ENCODE measurements around the gene PARVG. TPM values are rescaled to one million over a fixed set of nuclear protein-coding genes. Genes with fewer than 3 reads are reported as not detected.

Gene PARVG
- total and polyA plus RNA-seq, 2 of the 8 experiments (the other 6 are each of a cell fraction or from before 2014, with no cell fraction given), result 0.37 to 1.5 TPM

DNA sequence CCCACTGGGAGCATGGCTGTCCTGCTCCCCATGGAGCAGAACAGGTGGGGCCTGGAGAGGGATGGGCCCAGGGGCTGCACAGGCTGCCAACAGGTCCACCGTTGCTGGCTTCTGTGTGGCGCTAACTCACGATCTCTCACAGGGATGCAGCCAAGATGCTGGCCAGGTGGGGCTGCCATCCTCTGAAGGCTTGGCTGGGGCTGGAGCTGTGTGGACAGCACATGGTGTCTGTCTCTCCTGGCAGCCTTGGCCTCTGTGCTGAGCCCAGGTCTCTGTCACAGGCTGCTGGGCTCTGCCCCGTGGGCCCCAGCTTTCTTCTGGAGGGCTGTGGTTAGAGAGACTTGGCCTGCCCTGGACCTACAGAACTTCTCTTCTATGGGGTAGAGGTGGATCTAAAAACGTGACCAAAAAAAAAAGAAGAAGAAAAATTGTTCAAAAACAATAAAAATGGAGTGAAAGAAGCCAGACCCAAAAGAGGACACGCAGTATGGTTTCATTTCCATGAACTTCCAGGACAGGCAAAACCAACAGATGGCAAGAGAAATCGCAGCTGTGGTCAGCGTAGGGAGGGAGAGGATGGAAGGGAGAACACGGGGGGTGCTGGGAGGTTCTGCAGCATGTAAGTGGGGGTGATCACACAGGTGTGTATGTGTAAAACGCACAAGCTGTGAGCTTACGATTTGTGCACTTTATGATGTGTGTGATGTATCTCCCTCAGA lies 12.2 kb downstream of the PARVG start (continued):
- no peak for TF ChIP-seq ZNF274 (IDR thresholded peaks at IDR 0.05; ENCODE audit: borderline replicate concordance, extremely low read depth, low read length)
- TF ChIP-seq CBX8 (IDR thresholded peaks at IDR 0.05; ENCODE audit: borderline replicate concordance, low read depth, low read length), result no peak
- no peak for TF ChIP-seq EP300 (IDR thresholded peaks at IDR 0.05; ENCODE audit: borderline replicate concordance in 1 of 2, low read depth in 2 of 2, low read length in 2 of 2)
- TF ChIP-seq FOSL1 (IDR thresholded peaks at IDR 0.05; ENCODE audit: insufficient read depth, low read depth, low read length), result no peak
- no peak for TF ChIP-seq CHD1 (IDR thresholded peaks at IDR 0.05; ENCODE audit: low read depth, low read length)
- TF ChIP-seq TEAD4 (IDR thresholded peaks at IDR 0.05; ENCODE audit: low read depth, low read length), result no peak
